Brain microvascular endothelial cell (primary cell): ENCODE results near the gene IGF2R.

Source experiments
- DNase-seq: peaks from one replicate; pipeline ENCODE4 v3.0.0-alpha.2; 2020
- H3K27ac ChIP-seq: fragments of 250-450 bp; sonication (Bioruptor Pico); 2 replicates; pipeline ENCODE4 v1.5.1; 2020; ENCODE audit warnings: mild to moderate bottlenecking, moderate library complexity
- H3K27me3 ChIP-seq: fragments of 250-450 bp; sonication (Bioruptor Pico); replicated peaks from 2 replicates; pipeline ENCODE4 v1.5.1; 2020; ENCODE audit warnings: mild to moderate bottlenecking
- H3K36me3 ChIP-seq: fragments of 250-450 bp; sonication (Bioruptor Pico); replicated peaks from 2 replicates; pipeline ENCODE4 v1.5.1; 2020; ENCODE audit warnings: mild to moderate bottlenecking
- H3K4me3 ChIP-seq: 2 replicates; pipeline ENCODE4 v1.5.1; 2011; ENCODE audit warnings: low read depth, mild to moderate bottlenecking, control low read depth, low read length, moderate library complexity
- CTCF ChIP-seq: IDR thresholded peaks from 2 replicates; pipeline ENCODE4 v1.5.1; 2011; ENCODE audit warnings: low read depth, mild to moderate bottlenecking, moderate library complexity, low read length, control low read depth, inconsistent platforms; ENCODE audit errors: missing control alignments
- in situ Hi-C: cut with HindIII; loops from 2 replicates; pipeline ENCODE4 v1.10.0; 2017; ENCODE audit warnings: low sequenced_read_pairs, low pct_ligation_motif_present

Gene IGF2R

GRCh38 chr6:160102399-160102798 lies 133.5 kb downstream of the IGF2R start:
- no peak for TF ChIP-seq CTCF
- H3K36me3 ChIP-seq: peaks cover 17% of the 10 kb centered on the region
- in situ Hi-C loops: no loop called here
- H3K27me3 ChIP-seq: no peaks in the 10 kb centered on the region
- no peak overlapping the region for H3K4me3 ChIP-seq
- no peak overlapping the region for H3K27ac ChIP-seq
- no peak for DNase-seq

GRCh38 chr6:160102956-160103824 lies 134.3 kb downstream of the IGF2R start:
- DNase-seq: peak; percentile 33
- in situ Hi-C loops: no loop called here
- peak; percentile 70 for TF ChIP-seq CTCF
- Histone ChIP-seq H3K27me3 (no peaks in the 10 kb centered on the region), H3K27ac (no peak overlapping the region), H3K36me3 (peaks cover 14% of the 10 kb centered on the region), H3K4me3 (no peak overlapping the region)

GRCh38 chr6:160103825-160104100 lies 134.9 kb downstream of the IGF2R start:
- peaks cover 14% of the 10 kb centered on the region for H3K36me3 ChIP-seq

GRCh38 chr6:160104821-160105517 lies 136.1 kb downstream of the IGF2R start:
- no peak for DNase-seq
- H3K36me3 ChIP-seq: peaks cover 14% of the 10 kb centered on the region
- in situ Hi-C loops: no loop called here

More at GRCh38 chr6:160103825-160104100, 134.9 kb downstream of the IGF2R start:
- H3K27me3 ChIP-seq: no peaks in the 10 kb centered on the region
- in situ Hi-C loops: no loop called here
- TF ChIP-seq CTCF: no peak
- no peak overlapping the region for H3K27ac ChIP-seq
- H3K4me3 ChIP-seq: no peak overlapping the region
- no peak for DNase-seq

GRCh38 chr6:160106010-160106409 lies 137.1 kb downstream of the IGF2R start:
- in situ Hi-C loops: no loop called here
- no peak for DNase-seq
- H3K36me3 ChIP-seq: peaks cover 14% of the 10 kb centered on the region
- H3K27ac ChIP-seq: no peak overlapping the region
- H3K27me3 ChIP-seq: no peaks in the 10 kb centered on the region
- no peak for TF ChIP-seq CTCF
- H3K4me3 ChIP-seq: no peak overlapping the region

More at GRCh38 chr6:160104821-160105517, 136.1 kb downstream of the IGF2R start:
- Histone ChIP-seq H3K27me3 (no peaks in the 10 kb centered on the region), H3K4me3 (no peak overlapping the region), H3K27ac (no peak overlapping the region)
- no peak for TF ChIP-seq CTCF
